HG02840 (cell line): ENCODE results near the gene GNG7.
"Not testable (repeated sequence)": the region's sequence is repeated elsewhere in the genome, so short reads cannot be mapped to it uniquely, and the experiment has no call there.

Source experiments
- ATAC-seq: cut with Tn5 transposase; IDR thresholded peaks from one replicate; pipeline ENCODE4 v1.9.1; 2021; ENCODE audit warnings: mild to moderate bottlenecking, moderate library complexity, moderate number of reproducible peaks; ENCODE audit not compliant: unreplicated experiment, low FRiP score

GNG7 gene

DNA sequence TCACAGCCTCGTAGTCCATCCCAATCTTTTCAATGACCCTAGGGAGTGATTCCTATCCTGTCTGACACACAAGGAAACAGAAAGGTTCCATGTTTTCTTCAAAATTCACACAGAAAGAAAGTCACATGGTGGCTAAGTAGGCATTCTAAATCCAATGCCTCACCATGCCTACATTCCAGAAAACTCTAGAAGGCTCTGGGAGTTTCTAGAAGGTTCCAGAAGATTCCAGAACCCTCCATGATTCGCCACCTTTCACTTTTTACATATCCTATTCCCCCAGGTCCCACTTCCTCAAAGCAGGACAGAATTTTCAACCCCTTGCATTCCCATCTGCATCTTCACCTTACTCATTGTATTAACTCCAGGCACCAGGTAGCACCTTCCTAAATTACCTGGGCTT is 23.1 kb downstream of the GNG7 start:
- no peak for ATAC-seq

DNA sequence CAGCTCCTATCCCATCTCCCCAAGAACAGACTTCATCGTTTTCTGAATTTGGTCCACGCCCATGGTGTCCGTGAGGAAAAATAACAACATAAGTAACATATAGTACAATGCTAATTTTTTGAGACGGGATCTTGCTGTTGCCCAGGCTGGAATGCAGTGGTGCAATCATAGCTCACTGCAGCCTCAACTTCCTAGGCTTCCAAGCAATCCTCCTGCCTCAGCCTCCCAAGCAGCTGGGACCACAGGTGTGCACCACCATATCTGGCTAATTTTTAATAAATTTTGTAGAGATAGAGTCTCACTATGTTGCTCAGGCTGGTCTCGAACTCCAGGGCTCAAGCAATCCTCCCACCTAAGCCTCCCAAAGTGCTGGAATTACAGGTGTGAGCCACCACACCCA is 23.5 kb downstream of the GNG7 start:
- not testable (repeated sequence) for ATAC-seq

DNA sequence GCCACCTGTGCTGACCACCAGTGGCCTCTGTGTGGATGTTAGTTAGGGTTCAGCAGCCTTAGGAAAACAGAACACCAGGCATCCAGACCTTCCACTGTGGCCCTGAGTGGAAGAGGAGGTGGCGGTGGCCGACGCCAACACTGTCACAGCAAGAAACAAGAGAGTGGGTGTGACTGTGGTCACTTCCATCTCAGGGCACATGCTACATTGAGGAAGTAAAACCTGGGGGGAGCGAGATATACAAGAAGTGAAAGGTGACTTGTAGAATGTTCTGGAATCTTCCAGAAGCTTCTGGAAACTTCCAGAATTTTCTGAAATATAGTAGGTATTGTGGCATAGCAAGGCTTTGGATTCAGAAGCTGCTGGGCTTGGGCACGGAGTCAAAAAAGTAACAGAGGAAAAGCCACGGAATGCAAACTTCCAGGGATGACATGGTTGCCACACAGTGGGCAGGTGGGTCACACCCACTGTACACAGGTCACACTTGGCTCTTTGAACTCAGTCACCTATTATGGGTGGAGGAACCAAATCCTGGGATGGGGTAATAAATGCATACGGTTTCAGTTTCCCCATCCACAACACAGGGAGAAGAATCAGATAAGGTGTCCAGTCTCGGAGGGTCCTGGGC is 24.3 kb downstream of the GNG7 start:
- peak; percentile 51 for ATAC-seq

DNA sequence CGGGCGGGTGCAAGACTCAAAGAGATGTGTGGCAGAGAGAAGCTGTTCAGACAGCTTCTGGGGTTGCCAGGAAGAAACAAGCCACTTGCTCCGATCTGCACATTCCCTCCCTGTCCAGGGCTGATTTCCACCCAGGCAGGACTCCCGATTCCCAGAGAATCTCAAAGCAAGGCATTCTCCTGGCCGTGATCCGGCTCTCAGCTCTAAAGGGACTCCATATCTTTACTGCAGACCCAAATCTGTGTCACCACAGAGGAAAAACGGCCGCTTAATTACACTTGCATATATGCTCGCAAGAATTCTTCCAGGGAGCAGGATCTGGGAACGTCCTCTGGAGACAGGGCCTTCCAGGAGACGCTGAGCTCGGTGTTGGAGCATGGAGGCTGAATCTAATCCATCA is 25.7 kb downstream of the GNG7 start:
- no peak for ATAC-seq

DNA sequence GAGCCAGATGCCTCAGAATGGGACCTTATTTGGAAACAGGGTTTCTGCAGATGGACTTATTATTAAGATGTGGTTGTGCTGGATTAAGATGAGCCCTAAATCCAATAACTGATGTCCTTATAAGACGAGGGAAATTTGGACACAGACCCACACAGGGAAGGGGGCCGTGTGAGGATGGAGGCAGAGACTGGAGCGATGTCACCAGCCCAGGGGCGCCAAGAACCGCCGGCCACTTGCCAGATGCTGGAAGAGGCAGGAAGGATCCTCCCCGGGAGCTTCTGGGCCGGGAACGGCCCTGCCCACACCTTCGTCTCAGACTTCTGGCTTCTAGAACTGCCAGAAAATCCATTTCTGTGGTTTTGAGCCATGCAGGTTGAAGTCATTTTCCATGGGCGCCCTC is 26.6 kb downstream of the GNG7 start:
- ATAC-seq, result no peak

DNA sequence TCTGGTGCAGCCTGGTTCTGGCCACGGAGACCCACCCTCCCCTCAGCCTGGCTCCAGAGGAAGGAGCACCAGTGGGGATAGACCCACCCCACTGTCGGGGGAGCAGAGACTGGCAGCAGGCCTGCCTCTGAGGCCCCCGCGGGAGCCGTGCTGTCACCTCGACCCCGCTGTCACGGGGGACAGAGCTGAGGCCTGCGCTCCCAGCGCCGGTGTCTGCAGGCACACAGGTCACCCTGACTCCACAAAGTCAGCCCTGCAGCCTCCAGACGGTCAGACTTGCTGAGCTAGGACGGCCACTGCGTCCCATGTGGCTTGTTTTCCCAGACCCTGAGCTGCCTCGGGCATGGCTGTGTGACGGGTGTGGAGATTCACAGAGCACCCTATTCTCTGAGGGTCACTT is 32.3 kb downstream of the GNG7 start:
- no peak for ATAC-seq

DNA sequence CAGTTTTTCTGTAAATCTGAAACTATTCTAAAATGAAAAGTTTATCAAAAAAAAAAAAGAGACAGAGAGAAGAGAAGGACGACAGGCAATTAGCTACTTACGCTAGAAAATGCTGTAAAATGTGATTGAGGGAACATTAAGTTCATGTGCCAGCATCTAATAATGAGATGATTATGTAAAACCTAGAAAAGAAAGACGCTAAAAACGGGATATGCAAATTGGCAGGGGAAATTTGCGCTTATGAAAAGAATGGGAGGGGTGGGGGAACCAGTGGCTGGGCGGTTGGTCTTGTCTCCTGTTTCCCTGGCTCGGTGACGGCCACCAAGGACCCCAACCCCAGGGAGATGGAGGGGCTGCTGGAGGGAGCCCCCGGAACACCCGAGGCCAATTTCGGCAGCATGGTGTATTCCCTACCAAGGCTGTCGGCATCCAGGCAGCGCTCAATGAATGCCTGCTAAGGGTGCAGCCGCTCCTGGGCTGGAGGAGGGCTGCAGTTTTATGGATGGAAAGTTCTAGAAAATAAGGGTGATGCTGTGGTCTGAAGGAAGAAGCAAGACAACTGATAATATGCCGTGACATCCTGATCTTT is 34.2 kb downstream of the GNG7 start:
- ATAC-seq, result no peak

DNA sequence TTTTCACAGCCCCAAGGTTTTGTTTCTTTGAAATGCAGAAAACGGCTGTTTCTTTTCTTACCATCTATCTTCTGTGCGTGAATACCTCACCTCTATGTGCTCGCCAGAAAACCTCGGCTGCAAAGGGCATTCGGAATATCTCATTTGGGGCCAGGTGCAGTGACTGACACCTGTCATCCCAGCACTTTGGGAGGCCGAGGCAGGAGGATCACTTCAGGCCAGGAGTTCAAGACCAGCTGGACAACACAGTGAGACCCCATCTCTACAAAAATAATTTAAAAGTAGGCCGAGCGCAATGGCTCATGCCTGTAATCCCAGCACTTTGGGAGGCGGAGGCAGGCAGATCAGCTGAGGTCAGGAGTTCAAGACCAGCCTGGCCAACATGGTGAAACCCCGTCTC is 35.1 kb downstream of the GNG7 start:
- ATAC-seq, result not testable (repeated sequence)

DNA sequence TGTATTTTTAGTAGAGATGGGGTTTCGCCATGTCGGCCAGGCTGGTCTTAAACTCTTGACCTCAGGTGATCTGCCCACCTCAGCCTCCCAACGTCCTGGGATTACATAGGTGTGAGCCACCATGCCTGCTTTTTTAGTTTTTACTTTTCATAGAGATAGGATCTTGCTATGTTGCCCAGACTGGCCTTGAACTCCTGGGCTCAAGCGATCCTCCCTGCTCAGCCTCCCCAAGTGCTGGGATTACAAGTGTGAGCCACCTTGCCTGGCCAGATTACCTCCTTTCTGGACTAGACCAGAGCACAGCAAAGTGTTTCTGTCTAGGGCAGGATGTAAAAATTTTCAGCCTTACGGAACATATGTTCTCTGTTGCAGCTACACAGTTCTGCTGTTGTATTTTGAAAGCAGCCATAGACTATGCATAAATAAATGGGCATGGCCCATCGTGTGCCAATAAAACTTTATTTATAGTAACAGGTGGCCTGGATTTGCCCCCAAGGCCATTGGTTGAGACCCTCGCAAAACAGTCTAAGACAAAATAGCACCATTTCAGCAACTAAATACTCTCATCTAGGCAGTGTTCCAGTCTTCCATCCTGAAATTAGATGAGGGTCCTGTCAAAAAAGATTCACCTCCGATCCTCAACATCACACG is 36.0 kb downstream of the GNG7 start:
- ATAC-seq, result no peak

DNA sequence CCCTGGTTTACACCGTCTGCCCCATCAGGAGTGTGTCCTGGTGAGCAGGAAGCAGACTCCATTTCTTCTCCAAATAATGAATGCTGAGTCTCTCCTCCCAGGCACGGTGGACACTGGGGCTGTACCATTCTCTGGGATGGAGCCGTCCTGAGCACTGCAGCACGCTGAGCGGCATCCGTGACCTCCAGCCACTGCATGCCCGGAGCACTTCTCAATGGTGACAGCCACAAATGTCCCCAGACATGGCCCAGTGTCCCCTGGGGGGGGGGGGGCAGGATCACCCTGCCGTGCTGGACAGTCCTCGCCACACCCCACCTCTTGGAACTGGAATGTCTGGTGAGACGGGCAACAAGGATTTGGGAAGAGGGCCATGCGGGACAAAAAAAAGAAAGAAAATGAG is 37.4 kb downstream of the GNG7 start:
- ATAC-seq, result no peak

DNA sequence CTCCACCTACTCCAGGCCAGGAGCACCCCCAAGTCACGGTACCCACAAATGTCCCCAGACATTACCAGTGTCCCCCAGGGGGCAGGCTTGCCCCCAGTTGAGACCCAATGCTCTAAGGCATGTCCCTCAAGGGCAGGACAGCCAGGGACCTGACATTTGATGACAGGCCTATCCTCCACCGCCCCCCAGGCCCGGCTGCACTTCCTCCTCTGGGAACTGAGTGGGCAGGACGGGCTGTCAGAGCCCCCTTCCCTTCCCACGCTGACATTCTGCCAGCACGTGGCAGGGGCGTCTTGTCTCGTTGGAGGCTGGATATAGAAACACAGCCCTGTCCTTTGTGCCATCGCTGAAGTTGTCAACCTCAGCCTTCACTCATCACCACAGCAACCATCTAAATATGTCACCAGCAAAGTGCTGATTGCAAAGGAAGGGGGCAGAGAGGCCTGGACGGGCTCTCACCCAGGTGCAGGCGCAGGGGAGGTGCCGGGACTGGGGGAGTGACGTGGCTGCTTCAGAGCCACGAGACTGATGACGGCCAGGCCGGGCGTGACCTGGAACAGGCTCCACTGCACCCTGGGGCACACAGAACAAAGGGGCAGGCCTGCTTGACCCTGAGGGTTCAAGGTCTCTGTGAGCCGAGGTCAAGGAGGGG is 38.4 kb downstream of the GNG7 start:
- no peak for ATAC-seq

DNA sequence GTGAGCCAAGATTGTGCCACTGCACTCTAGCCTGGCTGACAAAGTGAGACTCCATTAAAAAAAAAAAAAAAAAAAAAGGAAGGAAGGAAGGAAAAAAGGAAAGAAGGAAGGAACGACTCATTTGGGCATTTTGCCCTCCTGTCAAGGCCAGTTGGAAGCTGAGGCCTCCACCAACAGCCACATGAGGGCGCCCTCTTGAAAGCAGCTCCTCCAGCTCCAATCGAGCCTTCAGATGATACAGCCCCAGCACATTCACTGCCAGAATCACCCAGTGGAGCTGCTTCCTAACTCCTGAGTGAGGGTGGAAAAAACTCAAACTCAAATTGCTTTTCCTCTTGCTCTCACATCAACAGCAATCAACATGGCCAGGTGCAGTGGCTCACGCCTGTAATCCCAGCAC is 40.9 kb downstream of the GNG7 start:
- no peak for ATAC-seq

DNA sequence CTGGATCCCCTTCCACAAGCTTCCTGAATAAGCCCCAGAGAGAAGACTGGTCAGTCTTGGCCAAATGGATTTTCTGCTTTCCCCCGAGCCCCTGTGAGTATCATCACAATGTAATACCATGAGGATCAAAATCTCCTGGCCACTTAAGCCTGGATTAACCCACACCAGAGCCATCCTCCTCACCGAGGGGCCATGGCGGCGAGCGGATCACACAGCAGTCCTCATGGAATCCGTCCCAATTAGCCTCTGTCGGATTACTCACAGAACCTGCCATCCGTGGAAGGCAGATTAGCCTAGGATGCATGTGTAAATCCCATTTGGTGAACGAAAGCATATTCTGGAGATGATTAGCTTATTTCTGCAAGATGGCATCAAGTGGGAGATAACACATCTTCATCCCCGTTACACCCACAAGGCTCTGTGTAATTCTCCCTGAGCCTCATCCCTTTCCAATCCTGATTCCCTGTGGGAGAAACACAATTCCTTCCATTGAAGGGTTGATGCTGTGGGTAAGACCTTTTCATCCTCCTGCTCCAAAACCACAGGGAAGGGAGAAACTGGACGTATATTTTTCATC is 42.5 kb downstream of the GNG7 start:
- no peak for ATAC-seq

DNA sequence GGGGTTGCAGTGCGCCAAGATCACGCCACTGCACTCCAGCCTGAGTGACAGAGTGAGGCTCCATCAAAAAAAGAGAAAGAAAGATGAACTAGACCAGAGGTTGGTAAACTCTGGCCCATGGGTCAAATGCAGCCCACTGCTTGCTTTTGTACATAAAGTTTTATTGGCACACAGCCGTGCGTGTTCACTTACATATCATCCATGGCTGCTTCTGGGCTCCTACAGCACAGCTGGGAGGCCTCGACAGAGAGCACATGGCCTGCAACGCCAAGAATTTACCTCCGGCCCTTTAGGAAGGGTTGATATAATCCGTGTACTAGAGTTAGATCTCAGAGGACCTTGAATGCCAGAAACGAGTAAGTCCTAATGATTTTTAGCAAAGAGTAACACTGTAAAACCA is 46.0 kb downstream of the GNG7 start:
- ATAC-seq, result no peak

DNA sequence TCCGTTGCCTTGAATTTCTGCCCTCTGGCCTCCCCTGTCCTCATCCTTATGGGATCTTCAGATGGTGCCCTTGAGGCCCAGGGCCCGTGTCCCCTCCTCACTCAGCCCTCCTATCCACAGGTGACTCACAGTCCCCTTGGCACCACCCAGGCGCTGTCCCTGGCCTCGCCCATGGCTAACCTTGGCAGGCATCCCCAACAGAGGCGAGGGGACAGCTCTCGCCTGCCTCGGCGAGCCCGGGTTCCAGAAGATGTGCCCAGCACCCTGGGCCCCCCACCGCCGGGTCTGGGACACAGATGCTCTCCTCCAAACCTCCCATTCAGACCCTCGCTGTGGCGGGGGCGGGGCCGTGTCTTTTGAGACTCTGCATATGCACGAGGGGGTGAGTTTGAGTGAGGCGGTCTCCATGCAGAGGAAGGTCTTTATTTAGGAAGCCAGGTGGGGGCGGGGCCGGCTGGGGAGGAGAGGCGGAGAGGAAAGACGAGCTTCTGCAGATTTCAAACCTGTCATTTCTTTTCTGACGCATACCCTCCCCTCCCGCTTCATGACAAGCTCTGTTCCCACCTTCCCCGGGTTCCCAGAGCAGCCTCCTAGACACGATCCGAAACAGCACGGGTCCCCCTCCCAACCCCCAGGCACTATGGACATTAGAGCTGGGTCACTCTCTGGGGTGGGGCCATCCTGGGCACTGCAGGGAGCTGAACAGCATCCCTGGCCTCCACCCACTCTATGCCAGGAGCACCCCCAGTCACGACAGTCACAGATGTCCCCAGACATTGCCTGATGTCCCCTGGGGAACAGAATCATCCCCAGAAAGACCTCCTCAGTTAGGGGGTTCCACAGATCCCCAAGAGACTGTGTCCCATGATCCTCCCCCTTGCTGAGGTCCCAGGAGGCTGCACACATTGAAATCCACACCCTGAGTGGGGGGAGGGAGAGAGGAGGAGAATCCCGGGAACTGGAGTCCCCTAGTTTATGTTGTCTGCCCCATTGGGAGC is 48.5 kb downstream of the GNG7 start:
- ATAC-seq, result no peak

DNA sequence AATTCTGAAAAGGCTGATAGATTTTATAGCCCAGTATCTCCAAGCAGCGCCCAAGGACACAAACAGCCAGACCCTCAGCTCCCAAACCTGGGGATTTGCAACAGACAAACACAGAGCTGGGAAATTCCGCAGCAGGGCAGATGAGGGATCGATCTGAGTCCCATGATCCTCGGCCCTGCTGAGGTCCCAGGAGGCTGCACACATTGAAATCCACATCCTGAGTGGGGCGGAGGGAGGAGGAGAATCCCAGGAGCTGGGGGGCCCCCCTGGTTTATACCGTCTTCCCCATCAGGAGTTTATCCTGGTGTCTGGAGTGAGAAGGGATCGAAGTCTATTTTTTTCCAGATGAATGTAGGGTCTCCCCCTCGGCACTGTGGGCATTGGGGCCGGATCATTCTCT is 49.3 kb downstream of the GNG7 start:
- no peak for ATAC-seq

DNA sequence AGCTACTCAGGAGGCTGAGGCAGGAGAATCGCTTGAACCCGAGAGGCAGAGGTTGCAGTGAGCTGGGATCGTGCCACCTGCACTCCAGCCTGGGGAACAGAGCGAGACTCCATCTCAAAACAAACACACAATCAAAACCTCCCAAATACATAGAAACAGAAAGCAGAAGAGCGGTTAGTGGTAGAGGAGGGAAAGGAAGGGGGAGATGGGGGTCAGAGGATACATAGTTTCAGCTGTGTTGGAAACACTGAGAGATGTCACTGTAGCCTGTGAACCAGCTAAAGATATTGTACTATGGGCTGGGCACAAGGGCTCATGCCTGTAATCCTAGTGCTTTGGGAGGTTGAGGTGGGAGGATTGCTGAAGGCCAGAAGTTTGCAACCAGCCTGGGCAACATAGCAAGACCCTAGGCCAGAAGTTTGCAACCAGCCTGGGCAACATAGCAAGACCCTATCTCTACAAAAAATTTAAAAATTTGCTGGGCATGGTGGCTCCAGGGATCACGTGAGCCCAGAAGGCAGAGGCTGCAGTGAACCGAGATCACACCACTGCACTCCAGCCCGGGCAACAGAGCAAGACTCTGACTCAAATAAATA is 49.9 kb downstream of the GNG7 start:
- ATAC-seq, result no peak

DNA sequence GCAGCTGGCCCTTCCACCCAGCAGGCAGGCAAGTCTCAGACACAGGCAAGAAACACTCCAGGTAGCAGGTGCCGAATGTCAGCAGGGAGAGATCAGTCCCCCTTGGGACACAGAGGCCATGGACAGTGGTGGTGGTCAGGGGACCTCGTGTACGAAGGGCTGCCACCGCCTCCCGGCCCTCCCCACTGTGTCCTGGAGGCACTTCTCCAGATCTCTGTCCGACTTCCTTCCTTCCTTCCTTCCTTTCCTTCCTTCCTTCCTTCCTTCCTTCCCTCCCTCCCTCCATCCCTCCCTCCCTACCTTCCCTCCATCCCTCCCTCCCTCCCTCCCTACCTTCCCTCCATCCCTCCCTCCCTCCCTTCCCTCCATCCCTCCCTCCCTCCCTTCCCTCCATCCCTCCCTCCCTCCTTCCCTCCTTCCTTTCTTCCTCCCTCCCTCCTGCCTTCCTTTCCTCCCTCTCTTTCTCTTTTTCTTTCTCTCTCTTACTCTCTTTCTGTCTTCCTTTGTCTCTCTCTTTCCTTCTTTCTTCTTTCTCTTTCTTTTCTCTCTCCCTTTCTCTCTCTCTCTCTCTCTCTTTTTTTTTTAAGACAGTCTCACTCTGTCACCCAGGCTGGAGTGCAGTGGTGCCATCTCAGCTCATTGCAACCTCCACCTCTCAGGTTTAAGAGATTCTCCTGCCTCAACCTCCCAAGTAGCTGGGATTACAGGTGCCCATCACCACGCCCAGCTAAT is 51.3 kb downstream of the GNG7 start:
- not testable (repeated sequence) for ATAC-seq

DNA sequence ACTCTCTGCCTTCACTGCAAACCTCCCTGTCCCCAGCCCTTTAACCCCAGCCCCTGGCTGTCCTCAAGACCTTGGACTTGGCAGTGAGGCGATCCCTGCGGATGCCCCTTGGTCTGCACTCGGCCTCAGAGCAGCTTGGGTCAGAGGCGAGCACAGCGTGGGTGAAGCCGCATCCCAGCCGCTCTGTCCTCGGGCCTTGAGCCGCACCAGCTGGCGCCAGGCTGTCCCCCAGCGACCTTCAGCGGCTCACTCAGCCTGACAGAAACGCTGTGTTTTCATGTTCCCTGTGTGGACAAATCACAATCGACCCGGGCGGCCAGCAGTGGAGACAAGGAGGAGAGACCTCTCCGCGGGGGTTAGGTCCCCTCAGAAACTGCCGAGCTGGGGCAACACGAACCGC is 52.0 kb downstream of the GNG7 start:
- ATAC-seq, result no peak
